DND-41 (cell line): ENCODE measurements around the gene GTPBP4.

Experiments used
- ATAC-seq: fragments of 200-7000 bp; cut with Tn5 transposase; 3 replicates; pipeline ENCODE4 v1.9.1; 2021; ENCODE audit warnings: low read depth; ENCODE audit not compliant: insufficient read depth
- DNase-seq: peaks from one replicate; pipeline ENCODE4 v3.0.0-alpha.2; 2020
- H2AFZ ChIP-seq: 2 replicates; pipeline ENCODE4 v1.6.0; 2012; ENCODE audit warnings: low read depth, low read length
- H3K27ac ChIP-seq: 2 replicates; pipeline ENCODE4 v1.5.1; 2012; ENCODE audit warnings: low read length, inconsistent platforms
- H3K27me3 ChIP-seq: fragments of 200-600 bp; sonication (generic); 2 replicates; pipeline ENCODE4 v1.6.0; 2012; ENCODE audit warnings: low read length, mild to moderate bottlenecking, inconsistent platforms; ENCODE audit not compliant: insufficient read depth, poor library complexity
- H3K36me3 ChIP-seq: 2 replicates; pipeline ENCODE4 v1.5.1; 2012; ENCODE audit warnings: low read length, inconsistent platforms; ENCODE audit not compliant: insufficient read depth
- H3K4me1 ChIP-seq: 2 replicates; pipeline ENCODE4 v1.5.1; 2012; ENCODE audit warnings: mild to moderate bottlenecking, low read length; ENCODE audit not compliant: insufficient read depth
- H3K4me2 ChIP-seq: 2 replicates; pipeline ENCODE4 v1.6.0; 2012; ENCODE audit warnings: mild to moderate bottlenecking, moderate library complexity, low read length, inconsistent platforms; ENCODE audit not compliant: insufficient read depth
- H3K4me3 ChIP-seq, 2 experiments: fragments of 200-600 bp in 1 of 2; shearing (Covaris generic) in 1 of 2; 2 replicates each; pipeline ENCODE4 v1.5.1; 2012 to 2016; ENCODE audit warnings: inconsistent platforms in 2 of 2, low read length in 2 of 2, mild to moderate bottlenecking in 2 of 2, low read depth in 1 of 2, moderate library complexity in 1 of 2
- H3K79me2 ChIP-seq: 2 replicates; pipeline ENCODE4 v1.6.0; 2012; ENCODE audit warnings: low read length, inconsistent platforms; ENCODE audit not compliant: insufficient read depth
- H3K9ac ChIP-seq: 2 replicates; pipeline ENCODE4 v1.6.0; 2012; ENCODE audit warnings: low read depth, mild to moderate bottlenecking, inconsistent platforms, low read length, moderate library complexity
- H3K9me3 ChIP-seq: 2 replicates; pipeline ENCODE4 v1.5.1; 2012; ENCODE audit warnings: low read length, moderate library complexity, mild to moderate bottlenecking, inconsistent platforms; ENCODE audit not compliant: insufficient read depth, severe bottlenecking
- H4K20me1 ChIP-seq: 2 replicates; pipeline ENCODE4 v1.6.0; 2012; ENCODE audit warnings: low read length; ENCODE audit not compliant: insufficient read depth
- EZH2 ChIP-seq: IDR thresholded peaks from 3 replicates; pipeline ENCODE4 v1.6.1; 2012; ENCODE audit warnings: borderline replicate concordance, low read depth, mild to moderate bottlenecking, moderate library complexity, low read length, inconsistent platforms; ENCODE audit not compliant: severe bottlenecking
- TF ChIP-seq, protein P1 (sequence below): IDR thresholded peaks from 2 replicates; pipeline ENCODE4 v1.5.1; 2012; ENCODE audit warnings: borderline replicate concordance, low read length, moderate library complexity, mild to moderate bottlenecking; ENCODE audit not compliant: poor library complexity, severe bottlenecking; ENCODE audit errors: extremely low read depth

GTPBP4 gene

DNA sequence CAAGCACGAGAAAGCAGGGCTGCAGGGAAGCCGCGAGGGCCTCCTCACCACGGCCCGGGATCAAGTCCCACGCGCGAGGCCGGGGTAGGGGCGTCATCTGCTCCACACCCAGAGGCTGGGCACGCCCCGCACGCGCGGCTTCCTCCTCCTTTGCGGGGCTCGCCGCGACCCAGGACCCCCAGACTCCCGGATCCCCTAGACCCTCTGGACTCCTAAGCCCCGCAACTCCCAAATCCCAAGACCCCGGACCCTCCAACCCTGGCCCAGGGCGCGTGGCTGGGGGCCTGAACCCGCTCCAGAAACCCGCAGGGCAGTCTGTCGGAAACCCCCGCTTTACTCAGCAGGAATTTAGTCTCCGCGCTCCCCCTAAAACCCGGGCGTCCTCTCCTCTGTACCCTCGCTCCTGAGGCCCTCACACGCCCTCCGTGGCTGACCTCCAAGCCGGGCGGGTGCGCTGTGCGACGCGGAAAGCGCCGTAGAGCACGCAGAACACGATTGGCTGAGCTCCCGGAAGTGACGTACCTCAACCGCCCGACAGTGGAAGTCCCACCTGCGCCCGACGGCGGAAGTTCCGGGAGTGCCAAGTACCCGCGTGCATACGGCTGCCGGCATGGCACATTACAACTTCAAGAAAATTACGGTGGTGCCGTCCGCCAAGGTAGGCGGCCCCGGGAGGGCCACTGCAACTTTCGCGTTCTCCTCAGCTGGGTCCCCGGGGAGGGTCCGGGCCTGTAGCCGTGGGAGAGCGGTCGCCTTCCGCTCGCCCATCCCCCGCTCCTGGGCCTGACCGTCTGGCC, at the start of gene GTPBP4:
GTPBP4 (plus strand) TSS at position 565 of the 797 bp plus-strand sequence; CDS start at position 611, 46 bp downstream.
- Histone ChIP-seq H3K27ac (peak within 1 kb of the TSS; percentile 87), H3K27me3 (no peaks in the 10 kb centered on the region), H3K4me1 (peaks cover 32% of the 10 kb centered on the region), H3K4me2 (peak within 1 kb of the TSS; percentile 97), H3K9ac (peak within 1 kb of the TSS; percentile 94), H2AFZ (peak within 1 kb of the TSS; percentile 89), H3K9me3 (no peaks in the 10 kb centered on the region), H3K4me3 (peak within 1 kb of the TSS; percentile 94 to 97), H3K79me2 (peaks cover 65% of the 10 kb centered on the region), H3K36me3 (peaks cover 26% of the 10 kb centered on the region), H4K20me1 (peaks cover 32% of the 10 kb centered on the region)
- peak; percentile 98 for ATAC-seq
- DNase-seq, result peak; percentile 97
- TF ChIP-seq, protein P1, sequence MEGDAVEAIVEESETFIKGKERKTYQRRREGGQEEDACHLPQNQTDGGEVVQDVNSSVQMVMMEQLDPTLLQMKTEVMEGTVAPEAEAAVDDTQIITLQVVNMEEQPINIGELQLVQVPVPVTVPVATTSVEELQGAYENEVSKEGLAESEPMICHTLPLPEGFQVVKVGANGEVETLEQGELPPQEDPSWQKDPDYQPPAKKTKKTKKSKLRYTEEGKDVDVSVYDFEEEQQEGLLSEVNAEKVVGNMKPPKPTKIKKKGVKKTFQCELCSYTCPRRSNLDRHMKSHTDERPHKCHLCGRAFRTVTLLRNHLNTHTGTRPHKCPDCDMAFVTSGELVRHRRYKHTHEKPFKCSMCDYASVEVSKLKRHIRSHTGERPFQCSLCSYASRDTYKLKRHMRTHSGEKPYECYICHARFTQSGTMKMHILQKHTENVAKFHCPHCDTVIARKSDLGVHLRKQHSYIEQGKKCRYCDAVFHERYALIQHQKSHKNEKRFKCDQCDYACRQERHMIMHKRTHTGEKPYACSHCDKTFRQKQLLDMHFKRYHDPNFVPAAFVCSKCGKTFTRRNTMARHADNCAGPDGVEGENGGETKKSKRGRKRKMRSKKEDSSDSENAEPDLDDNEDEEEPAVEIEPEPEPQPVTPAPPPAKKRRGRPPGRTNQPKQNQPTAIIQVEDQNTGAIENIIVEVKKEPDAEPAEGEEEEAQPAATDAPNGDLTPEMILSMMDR, result peak; percentile 80
- no peak for TF ChIP-seq EZH2

DNA sequence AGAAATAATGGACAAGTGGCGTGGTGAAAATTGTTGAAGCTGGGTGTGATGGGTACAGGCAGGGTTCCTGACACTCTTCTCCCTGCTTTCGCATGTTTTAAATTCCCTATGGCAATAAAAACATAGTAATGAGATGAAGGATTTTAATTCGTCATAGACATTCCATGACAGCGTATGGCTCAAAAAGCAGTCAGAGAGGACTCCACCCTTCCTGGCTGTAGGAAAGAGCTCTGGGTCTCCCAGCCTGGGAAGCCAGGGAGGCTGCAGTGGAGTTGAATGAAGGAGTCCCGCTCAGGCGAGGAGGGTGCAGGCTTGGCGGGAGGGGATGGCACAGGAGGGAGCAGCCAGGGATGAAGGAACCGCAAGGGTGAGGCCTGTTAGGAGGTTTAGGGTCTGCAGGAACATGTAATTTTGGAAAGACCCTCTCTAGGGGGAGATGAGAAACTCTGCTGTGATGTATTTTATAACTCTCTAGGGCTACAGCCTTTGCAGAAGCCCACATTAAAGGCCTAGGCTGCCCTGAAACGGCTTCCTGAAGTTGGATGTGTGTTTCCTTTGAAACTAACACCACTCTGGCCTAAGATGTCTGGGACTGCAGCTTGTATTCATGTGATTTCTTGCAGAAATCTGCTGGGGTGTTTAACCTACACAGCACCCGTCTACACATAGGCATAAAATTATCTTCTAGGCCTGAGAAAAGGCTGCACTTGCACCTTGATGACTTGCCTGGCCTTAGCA, 49.1 kb upstream of the GTPBP4 start:
- ATAC-seq, result peak; percentile 91
- Histone ChIP-seq H3K4me2 (no peak overlapping the region), H3K36me3 (no peaks in the 10 kb centered on the region), H3K27ac (no peak overlapping the region), H3K9ac (no peak overlapping the region), H3K4me3 (no peak overlapping the region), H2AFZ (0 out of 2 replicates have a peak overlapping the region, but pooled peaks have one; percentile 6), H3K4me1 (peaks cover 8% of the 10 kb centered on the region), H3K9me3 (no peaks in the 10 kb centered on the region), H4K20me1 (no peaks in the 10 kb centered on the region), H3K79me2 (no peaks in the 10 kb centered on the region), H3K27me3 (no peaks in the 10 kb centered on the region)
- peak; percentile 49 for DNase-seq
- TF ChIP-seq, protein P1, result no peak
- TF ChIP-seq EZH2, result no peak

DNA sequence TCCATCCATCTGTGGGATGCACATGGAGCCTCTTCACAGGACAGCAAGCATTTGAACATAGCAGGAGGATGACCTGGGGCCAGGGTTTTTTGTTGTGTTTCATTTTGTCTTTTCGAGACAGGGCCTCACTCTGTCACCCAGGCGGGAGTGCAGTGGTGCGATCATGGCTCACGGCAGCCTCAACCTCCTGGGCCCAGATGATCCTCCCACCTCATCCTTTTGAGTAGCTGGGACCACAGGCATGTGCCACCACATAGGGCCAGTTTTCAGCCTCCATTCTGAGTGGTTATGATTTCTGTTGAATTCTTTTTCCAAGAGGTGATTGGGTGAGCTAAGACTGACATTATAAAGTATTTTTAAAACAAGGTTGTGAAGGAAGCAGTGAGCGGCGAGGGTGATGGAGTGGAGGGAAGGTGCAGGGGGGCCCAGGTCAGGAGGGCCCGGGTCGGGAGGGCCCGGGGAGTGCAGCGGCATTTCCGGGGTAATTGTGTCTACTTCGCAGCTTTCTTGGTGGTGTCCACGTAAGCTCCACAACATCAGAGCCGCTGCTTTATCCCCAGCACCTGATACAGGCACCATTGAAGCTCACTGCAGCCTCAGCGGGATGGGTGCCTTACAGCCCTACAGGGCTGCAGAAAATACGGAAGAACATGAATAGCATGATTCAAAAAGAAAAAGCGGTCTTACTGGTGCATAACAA, 44.8 kb upstream of the GTPBP4 start:
- ATAC-seq (no peak), DNase-seq (no peak)
- no peak overlapping the region for H3K4me3 ChIP-seq
- no peak overlapping the region for H3K9ac ChIP-seq
- no peak overlapping the region for H3K27ac ChIP-seq
- H3K4me2 ChIP-seq, result no peak overlapping the region
- H4K20me1 ChIP-seq, result no peaks in the 10 kb centered on the region
- H3K79me2 ChIP-seq, result no peaks in the 10 kb centered on the region
- no peak overlapping the region for H2AFZ ChIP-seq
- TF ChIP-seq, protein P1, result no peak
- no peak for TF ChIP-seq EZH2
- H3K27me3 ChIP-seq, result no peaks in the 10 kb centered on the region
- H3K36me3 ChIP-seq, result no peaks in the 10 kb centered on the region
- H3K9me3 ChIP-seq, result no peaks in the 10 kb centered on the region
- H3K4me1 ChIP-seq, result peaks cover 8% of the 10 kb centered on the region
